ENCODE results near the gene INO80.
"Not testable (repeated sequence)": the region's sequence is repeated elsewhere in the genome, so short reads cannot be mapped to it uniquely, and the experiment has no call there.

INO80 gene

DNA sequence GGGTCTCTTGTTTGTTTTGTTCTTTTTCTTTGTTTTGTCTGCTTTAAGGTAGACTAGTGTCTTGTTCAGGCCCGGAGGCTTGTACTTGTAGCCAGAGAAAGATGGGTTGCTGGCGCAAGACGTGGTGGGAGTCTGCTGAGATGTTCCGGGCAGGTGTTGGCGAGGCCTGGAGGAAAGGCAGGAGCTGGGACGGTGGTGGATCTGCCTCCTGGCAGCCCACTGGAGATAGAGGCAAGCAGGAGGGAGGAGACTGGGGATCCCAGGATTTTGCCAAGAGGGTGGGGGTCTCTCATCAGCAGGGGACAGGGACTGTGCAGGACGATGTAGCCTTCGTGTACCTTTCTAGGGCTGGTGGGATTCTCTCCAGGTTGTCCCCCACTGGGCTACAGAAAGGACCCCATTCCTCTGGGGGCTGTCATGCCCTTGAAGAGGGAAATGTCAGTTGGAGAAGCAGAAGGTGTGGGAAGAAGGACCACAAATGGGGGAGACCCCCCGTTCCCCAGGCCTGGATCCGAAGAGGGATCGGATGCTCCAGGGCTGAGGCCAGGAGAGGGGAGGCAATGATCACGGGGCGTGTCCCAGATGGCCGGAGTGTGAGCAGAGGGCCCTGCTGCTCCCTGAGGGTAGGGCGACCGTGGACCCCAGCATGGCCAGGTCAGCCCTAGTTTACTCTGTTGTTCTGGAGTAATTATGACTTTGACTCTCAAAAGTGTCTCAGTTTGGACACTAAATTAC is 155.8 kb downstream of the INO80 start:
- DNase-seq = no peak

DNA sequence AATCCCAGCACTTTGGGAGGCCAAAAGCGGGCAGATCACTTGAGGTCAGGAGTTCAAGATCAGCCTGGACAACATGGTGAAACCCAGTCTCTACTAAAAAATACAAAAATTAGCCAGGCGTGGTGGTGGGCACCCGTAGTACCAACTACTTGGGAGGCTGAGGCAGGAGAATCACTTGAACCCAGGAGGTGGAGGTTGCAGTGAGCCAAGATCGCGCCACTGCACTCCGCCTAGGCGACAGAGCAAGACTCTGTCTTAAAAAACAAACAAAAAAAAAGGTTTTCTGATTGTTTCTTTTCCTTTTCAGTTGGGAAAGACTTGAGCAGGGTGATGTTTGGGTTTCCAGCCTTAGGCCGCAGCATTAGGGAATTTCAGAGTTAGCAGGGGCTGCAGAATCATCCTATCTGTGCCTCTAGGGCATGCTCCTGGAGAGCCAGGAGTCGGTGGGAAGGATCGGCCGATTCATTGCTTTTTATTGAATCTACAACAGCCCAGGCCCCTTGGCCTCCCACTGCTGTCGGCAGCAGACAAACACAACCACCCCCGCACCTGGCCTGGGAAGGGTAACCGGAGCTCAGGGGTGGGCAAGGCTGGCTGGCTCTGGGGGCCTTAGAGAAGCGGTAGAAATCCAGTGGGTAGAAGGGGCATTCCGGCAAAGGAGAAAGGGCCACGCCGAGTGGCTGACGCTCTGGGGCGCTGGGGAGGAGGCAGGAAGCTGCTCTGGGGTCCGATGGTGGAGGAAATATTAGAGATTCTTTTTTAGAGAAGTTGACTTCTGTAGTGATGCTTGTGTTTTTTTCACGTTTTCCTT is 156.5 kb downstream of the INO80 start:
- no peak for DNase-seq

DNA sequence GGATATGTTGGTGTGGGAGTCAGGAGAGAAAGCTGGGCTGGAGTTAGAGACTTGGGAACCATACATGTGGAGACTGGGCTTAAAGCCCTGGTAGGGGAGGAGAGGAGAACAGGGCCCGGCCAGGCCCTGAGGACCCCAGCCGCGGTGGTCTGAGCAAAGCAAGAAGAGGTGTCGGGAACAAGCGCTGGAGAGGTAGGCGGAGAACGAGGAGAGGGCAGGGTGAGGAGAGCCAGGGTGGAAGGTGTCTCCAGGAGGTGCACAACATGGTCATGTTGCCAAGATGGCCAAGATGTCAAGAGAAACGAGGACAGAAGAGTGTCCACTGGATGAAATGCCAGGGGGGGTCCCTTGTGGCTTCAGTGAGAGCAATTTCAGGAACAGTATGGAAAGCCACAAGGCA is 157.4 kb downstream of the INO80 start:
- no peak for DNase-seq

DNA sequence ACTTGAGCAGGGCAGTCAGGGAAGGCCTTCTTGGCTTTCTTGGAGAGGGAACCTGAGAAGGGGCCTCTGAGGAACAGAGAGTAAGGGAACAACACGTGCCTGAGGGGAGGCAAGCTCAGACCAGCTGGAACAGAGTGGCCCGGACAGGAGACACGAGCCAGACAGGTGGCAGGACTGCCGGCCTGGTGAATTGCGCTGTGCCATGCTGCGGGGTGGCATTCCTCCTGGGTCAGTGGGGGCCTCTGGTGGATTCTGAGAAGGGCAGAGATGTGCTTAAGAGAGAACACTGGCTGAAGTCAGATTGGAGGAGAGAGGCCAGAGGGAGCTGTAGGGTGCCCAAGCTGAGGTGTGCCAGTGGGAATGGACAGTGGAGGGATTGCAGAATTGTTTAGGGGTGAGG is 157.9 kb downstream of the INO80 start:
- DNase-seq = no peak

DNA sequence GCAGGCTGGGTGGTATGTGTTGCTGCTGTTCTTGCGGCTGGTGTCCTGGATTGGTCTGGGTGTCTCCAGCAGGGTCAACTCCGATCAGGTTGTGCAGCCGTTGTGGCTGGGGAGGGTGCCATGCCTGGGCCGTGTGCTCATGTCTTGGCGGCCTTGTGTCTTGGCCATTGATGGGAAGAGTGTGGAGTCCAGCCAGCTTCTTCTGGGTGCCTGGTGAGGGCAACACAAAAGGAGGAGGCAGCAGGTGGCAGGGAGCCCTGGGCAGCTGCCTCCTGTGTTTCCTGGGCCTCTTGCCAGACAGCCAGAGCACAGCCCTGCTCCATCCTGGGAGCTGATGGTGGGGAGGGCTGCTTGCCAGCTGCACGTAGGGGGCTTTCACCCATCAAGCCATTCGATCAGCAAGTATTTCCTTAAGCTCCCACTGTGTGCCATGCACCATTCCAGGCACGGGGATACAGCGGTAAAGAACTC is 158.5 kb downstream of the INO80 start:
- no peak for DNase-seq

DNA sequence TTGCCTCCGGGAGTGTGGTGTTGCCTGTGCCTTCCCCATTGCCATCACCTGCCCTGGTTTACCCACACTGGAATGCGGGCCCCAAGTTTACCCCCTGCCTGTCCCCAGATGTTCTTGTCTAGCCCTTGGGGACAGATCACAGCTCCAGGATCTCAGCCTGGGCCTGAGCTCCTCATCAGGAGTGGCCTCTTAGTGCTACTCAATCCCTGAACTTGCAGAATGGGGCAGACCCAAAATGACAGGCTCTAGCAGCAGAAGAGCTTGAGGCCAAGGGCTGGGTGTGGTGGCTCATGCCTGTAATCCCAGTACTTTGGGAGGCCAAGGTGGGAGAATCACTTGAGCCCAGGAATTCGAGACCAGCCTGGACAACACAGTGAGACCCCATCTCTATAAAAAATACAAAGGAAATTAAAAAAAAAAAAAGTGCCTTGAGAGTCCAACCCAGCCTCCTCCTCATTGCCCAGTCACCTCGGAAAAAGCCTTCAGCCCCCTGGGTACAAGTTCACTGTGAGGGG is 159.0 kb downstream of the INO80 start:
- DNase-seq = no peak

DNA sequence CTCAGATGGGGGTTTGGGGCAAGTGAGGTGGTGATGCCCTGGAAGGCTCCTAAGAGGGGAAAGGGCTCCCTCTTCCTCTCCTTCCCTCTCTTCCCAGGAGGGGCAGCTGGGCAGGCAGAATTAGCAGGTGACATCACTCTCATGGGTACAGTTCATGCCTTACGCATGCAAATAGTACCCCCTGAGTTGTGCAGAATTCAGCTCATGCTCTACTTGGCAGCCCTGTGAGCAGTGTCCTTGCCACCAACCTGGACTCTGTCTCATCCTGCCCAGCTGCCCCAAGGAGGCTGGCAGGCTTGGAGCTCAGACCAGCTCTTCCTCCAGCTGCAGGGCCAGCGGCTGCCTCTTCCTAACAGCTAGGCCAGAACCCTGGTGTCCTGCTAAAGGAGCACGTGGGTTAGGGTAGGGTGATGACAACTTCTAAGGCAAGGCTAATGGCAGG is 159.5 kb downstream of the INO80 start:
- DNase-seq = no peak

DNA sequence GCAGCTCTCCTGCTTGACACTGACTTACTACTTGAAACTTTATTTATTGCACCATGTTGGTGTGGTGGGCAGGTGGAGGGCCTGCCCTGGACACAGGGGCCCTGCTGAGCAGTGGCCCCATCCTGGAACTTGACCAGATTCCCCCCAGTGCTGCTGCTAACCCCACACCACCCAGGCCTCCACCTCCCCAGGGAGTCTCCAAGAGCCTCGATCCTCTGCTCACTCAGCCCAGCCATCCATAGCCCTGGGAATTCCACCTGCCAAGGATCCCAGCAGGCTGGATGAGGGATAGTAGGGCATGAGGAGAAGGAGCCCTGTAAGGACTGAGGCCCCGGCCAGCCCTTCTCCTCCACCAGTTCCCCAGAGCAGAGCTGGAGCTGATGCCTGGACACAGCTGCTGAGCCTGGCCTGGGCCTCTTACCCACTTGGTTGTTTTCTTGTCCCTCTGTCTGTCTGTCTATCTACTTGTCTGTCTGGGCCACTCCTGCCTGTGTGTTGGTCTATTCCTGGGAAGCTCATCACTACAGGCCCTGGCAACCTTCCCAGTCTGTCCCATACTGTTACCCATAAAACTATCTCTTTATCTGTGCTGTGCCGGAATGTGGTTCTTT is 160.0 kb downstream of the INO80 start:
- no peak for DNase-seq

DNA sequence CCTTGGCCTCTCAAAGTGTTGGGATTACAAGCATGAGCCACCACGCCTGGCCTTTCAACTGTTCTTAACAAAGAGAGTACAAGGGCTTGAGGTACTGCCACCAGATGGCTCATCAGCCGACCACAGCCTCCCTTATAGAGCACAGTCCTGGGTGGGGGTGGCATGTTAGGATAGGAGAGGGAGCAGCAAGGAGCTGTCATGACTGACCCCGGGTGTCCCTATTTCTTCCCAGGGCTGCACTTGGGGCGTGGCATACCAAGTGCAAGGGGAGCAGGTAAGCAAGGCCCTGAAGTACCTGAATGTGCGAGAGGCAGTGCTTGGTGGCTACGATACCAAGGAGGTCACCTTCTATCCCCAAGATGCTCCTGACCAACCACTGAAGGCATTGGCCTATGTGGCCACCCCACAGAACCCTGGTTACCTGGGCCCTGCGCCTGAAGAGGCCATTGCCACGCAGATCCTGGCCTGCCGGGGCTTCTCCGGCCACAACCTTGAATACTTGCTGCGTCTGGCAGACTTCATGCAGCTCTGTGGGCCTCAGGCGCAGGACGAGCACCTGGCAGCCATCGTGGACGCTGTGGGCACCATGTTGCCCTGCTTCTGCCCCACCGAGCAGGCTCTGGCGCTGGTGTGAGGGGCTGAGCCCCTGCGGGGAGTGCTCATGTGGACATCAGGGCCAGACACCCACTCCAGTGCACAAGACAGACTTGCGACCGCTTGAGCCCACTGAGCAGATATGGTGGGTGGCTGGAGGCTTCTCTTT is 160.8 kb downstream of the INO80 start:
- DNase-seq = no peak

DNA sequence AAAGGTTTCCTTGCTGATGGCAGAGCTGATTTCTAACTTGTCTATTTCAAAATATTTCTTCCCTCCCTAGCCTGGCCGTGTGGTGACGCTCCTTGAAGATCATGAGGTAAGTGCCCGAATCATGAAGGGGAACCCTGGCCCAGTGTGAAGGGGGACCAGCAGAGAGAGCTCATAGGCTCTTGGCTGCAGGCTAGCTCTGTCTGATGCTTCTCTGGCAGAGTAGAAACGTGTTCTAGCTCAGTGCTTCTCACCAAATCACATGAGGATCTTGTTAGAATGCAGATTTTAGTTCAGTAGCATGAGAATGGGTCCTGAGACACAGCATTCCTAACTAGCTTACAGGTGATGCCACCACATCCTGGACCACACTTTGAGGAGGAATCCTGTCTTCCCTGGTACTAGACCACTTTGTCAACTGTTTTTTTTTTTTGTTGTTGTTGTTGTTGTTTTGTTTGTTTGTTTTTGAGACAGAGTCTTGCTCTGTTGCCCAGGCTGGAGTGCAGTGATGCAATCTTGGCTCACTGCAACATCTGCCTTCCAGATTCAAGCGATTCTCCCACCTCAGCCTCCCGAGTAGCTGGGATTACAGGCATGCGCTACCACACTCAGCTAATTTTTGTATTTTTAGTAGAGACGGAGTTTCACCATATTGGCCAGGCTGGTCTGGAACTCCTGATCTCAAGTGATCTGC is 161.8 kb downstream of the INO80 start:
- DNase-seq = not testable (repeated sequence)

DNA sequence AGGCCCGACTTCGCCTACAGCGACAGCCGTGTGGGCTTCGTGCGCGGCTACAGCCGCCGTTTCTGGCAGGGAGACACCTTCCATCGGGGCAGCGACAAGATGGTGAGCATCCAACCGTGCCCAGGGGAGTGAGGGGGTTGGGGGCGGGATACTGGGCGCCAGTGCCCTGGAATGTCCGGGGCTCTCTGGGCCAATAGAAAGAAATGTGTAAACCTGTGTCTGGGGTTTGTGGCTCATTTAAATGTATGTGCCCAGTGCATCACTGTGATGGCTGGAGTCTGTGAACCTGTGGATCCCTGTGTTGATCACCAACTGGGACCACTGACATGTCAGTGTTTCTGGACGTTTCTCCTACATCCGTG is 162.4 kb downstream of the INO80 start:
- DNase-seq = no peak

DNA sequence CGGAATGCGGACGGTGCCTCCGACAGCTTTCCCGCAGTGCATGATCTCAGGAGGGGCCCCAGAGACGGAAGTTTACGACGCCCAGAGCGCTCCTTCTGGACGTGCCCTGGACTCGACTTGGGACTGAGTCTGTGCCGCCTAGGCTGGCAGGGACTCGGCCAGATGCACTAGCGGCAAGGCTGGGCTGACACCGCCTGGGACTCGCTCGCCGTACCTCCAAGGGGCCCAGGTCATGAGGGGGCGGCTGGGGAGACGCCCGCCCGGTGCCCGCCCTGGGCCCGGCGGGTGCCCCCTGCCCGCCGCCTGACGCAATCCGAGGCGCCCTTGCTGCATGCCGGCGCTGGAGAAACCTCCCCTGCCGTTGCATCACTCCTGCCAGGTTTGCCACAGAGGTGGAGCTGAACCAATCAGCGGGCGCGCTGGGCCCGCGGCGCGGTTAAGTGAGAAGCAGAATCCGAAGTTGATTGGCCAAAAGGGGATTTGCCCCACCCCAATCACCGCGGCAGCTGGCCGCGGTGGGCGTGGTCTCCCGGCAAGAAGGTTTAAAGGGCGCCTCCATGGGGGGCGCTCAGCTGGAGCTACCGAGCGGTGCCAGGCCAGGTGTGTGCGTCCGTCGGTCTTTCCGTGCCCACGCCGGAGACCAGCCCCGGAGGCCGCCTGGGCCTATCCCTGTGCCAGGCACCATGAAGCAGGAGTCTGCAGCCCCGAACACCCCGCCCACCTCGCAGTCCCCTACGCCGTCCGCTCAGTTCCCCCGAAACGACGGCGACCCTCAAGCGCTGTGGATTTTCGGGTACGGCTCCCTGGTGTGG is 163.0 kb downstream of the INO80 start, which contains the start of gene CHAC1:
TSS of gene CHAC1 (plus strand) at position 571 of the 812 bp plus-strand sequence. CDS start at position 684, 113 bp downstream.
- DNase-seq = peak; percentile 90

DNA sequence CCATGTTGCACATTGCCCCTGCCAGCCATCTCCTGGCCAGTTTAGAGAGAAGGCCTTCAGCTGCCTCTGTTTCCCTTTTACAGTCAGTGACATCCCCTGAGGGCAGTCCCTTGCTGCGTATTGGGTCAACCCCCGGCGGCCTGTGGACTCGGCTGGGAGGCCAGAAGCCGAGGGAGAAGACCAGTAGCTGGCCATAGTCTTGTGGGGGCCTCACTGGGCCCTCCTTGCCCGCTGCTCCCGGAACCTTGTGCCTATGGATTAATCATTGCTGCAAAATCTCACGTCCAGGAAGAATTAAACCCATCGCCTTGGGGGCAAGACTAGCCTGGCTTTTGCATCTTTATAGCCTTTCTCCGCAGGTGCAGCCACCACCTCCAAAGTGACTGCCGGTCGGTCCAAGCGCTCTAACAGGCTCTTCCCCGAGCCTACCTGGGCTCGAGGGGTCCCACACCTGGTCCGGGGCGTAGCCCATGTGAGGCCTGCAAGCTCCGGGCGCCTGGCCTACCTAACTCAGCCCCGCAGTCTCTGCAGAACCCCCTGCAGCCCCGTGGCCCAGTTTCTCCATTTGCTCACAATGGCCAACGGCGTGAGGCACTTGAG is 163.7 kb downstream of the INO80 start:
- no peak for DNase-seq

DNA sequence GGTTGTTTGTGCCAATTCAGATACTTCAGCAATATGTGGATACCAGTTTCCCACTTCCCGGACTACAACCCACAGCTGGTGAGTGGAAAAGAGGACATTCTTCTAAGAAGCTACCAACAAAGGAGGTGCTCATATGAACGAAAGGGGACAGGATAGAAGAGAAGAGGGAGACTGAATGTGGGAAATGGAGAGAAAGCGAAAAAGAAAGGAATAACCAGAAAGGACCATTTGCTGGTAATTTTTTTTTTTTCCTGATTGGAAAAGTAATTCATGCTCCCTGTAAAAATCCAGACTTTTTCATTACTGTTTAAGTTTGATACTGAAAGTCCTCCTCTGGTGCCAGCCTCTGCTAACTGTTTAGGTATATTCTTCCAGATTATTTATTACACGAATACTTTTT is 164.3 kb downstream of the INO80 start:
- DNase-seq = no peak

DNA sequence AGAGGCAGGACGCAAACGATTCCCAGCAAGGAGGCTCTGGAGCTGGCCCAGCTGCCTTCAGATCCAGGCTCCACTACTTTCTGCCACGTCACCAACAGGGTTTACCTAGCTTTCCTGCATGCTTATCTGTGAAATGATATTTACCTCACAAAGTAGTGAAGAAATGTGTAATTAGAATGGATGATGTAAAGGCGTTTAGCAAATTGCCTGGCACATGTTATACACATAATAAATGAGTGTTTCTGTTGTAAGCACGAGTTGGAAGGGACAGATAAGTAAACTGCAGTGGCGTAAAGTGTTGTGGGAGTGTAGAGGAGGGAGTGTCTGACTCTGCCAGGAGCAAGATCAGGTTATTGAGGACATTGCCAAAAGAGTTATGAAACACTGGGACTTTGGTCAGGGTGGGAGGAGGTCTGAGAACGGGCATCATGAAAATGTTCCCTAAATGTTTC is 166.3 kb downstream of the INO80 start:
- no peak for DNase-seq

DNA sequence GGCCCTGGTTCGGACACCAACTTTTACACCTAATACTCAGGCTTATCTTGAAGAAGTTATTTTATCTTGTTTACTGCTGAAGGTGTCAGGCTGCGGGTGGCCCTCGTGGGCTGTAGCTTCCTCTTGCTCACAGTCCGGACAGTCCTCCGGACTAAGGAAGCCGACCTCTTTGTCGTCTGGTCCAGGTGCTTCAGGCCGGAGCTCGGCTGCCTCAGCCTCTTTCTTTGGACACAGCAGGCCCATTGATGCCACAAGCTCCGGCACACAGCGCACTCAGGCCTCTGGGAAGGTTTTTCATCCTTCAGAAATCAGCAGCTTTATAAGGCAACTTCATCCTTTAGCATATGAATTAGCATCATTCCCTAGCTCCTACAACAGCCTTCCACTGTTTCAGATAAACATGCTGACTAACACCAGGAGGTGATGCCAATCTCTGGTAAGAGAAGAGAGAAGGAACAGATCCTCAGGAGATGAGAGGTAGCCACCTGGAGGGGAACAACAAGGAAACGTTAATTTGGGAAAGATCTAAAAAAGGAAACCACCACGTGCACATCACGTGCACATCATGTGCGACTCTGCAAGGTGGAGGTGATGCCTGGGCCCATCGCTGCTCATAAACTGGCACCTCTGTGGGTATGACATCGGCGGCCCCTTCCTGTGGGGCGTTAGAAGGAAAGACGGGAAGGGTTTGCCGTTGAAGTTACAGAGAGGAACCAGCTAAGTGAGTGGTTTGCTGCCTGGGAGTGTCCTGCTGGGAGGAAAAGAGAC is 167.2 kb downstream of the INO80 start:
- DNase-seq = no peak

DNA sequence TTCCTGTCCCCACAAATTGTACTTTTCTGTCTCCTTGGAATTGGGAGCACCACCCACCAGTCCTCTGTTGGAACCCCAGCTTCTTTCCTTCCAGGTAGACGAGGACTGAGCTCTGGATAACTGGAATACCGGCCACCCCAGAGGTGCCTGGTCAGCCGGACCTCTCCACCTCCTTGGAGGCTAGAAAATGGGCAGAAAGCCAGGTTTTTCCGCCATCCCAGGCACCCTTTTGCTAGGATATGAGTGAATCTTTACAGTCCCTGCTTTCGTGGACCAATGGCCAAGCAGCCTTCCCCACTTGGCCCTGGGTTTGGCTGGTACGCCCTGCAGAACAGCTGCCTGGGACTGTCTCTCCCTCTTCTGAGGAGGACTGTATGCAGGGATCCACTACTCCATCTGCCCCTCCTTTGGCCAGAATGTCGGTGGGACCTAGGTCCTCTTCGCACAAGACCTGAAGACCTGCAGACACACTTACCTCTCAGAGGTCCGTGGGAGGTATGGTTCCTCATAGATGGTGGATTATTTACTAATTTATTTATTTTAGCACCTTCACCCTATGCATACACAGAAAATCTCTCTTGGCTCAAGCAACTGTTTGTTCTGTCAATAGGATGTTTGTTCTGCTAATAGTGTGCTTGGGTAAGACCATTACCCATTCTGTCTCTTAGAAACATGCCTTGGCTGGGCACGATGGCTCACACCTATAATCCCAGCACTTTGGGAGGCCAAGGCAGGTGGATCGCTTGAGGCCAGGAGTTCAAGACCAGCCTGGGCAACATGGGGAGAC is 171.4 kb downstream of the INO80 start:
- DNase-seq = no peak

DNA sequence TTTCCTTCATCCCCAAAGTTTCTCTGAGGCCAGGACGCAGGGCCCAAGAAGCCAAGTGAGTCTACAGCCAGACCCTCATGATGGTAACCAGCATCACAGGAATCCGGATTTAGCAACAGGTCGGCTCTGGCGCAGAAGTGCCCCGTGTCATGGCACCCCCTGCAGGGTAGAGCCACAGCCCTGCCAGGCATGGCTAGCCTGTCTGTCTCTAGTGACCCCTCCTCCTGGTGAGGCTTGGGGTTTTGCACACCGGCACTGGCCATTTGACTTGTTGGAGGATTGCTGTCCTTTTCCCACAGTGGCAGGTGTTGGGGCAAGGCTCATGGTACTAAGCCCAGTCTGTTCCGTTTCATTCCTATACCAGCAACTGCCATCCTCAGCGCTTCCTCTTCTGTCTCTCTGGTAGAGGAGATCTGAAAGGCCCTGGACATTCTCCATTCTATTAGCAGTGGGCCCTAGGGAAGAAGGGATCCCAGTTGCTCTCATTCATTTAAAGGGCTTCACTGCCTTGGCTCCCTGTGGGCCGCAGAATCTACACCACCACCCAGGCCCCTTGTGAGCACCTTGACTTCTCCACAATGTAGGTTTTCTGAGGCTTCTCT is 172.2 kb downstream of the INO80 start:
- DNase-seq = no peak

All from activated gamma-delta T cell (primary cell).